ENCODE results near the gene DYNC1LI1. TPM values are rescaled to one million over a fixed set of nuclear protein-coding genes. Genes with fewer than 3 reads are reported as not detected.
A peak's percentile ranks its signal among the peaks of the same experiment; 100 is the strongest.

The DYNC1LI1 gene
- total RNA-seq, 2 donors from 2014 or later: 41.6 to 42.5 TPM

DNA sequence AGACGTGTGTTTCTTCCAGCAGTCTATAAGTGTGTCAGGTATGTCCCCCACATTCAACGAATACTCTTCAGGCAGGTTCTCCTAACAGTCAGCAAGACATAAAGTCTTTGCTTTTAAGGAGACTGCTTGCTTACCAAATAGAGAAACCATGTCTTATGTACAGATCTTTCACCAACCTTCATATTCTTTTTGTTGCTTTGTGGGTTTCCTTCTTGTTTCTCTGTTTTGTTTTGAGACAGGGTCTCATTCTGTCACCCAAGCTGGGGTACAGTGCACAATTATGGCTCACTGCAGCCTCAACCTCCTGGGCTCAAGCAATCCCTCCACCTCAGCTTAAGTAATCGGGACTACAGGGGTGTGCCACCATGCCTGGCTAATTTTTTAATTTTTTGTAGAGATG lies 14.3 kb downstream of the DYNC1LI1 start:
- no peak for DNase-seq
- no peaks in the 10 kb centered on the region for H3K27me3 Mint-ChIP-seq (ENCODE audit: insufficient read depth)
- H3K27ac ChIP-seq (ENCODE audit: low read depth, low read length): no peak overlapping the region
- H3K27me3 ChIP-seq (ENCODE audit: control insufficient read depth, insufficient read depth, low read length, poor library complexity, severe bottlenecking): no peaks in the 10 kb centered on the region
- TF ChIP-seq CTCF (conservative IDR thresholded peaks at IDR 0.05): no peak
- peak overlapping the region; percentile 1 for H3K27ac Mint-ChIP-seq
- no peak overlapping the region for H3K9ac ChIP-seq (ENCODE audit: extremely low read depth, low read length, poor library complexity, severe bottlenecking)
- H3K4me3 Mint-ChIP-seq: no peak overlapping the region
- WGBS, 2 experiments (ENCODE audit: insufficient coverage in 1 of 2, insufficient read length in 1 of 2): 87 to 90% methylated on average over 2 to 3 of the region's 3 CpGs
- peaks cover 10% of the 10 kb centered on the region for H3K4me1 Mint-ChIP-seq
- H3K4me1 ChIP-seq (ENCODE audit: control insufficient read depth, insufficient read depth, low read length): no peaks in the 10 kb centered on the region
- H3K36me3 Mint-ChIP-seq (ENCODE audit: low read depth): peaks cover 3% of the 10 kb centered on the region
- H3K36me3 ChIP-seq (ENCODE audit: control insufficient read depth, insufficient read depth, low read length): peaks cover 16% of the 10 kb centered on the region
- H3K9me3 Mint-ChIP-seq: no peaks in the 10 kb centered on the region
- no peak overlapping the region for H3K4me3 ChIP-seq (ENCODE audit: low read length)
- no peaks in the 10 kb centered on the region for H3K9me3 ChIP-seq (ENCODE audit: control insufficient read depth, low read length)

DNA sequence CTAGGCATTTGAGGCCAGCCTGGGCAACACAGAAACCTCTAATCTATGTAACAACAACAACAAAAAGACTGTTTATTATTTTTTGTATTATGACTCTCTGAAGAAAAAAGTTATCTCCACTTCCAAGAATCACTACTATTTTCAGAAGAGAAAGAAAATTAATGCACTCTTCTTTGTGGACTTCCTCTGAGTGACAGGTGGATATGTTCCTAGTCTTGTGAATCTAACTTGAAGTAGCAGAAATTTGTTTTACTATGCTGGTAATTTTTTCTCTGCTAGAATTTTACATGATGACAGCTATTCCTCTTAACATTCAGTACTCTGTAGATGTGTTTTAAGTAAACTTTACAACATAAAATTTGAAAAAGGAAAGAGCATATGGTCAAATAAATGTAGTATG lies 16.7 kb downstream of the DYNC1LI1 start:
- TF ChIP-seq CTCF (conservative IDR thresholded peaks at IDR 0.05): no peak
- peaks cover 10% of the 10 kb centered on the region for H3K4me1 Mint-ChIP-seq

GRCh38 chr3:32553459-32553858 lies 17.2 kb downstream of the DYNC1LI1 start:
- no peaks in the 10 kb centered on the region for H3K9me3 ChIP-seq (ENCODE audit: control insufficient read depth, low read length)
- no peak overlapping the region for H3K4me3 ChIP-seq (ENCODE audit: low read length)
- no peak for TF ChIP-seq CTCF (conservative IDR thresholded peaks at IDR 0.05)
- Mint-ChIP-seq H3K36me3 (ENCODE audit: low read depth) (no peaks in the 10 kb centered on the region), H3K9me3 (no peaks in the 10 kb centered on the region), H3K4me1 (peaks cover 10% of the 10 kb centered on the region), H3K4me3 (no peak overlapping the region), H3K27ac (no peak overlapping the region), H3K27me3 (ENCODE audit: insufficient read depth) (no peaks in the 10 kb centered on the region)
- no peaks in the 10 kb centered on the region for H3K4me1 ChIP-seq (ENCODE audit: control insufficient read depth, insufficient read depth, low read length)
- peaks cover 3% of the 10 kb centered on the region for H3K36me3 ChIP-seq (ENCODE audit: control insufficient read depth, insufficient read depth, low read length)
- DNase-seq: no peak
- 96 to 100% methylated on average over 2 of the region's 2 CpGs for WGBS, 2 experiments (ENCODE audit: insufficient coverage in 1 of 2, insufficient read length in 1 of 2)
- no peak overlapping the region for H3K27ac ChIP-seq (ENCODE audit: low read depth, low read length)
- no peaks in the 10 kb centered on the region for H3K27me3 ChIP-seq (ENCODE audit: control insufficient read depth, insufficient read depth, low read length, poor library complexity, severe bottlenecking)
- no peak overlapping the region for H3K9ac ChIP-seq (ENCODE audit: extremely low read depth, low read length, poor library complexity, severe bottlenecking)

More for the DNA sequence above, 16.7 kb downstream of the DYNC1LI1 start:
- peaks cover 4% of the 10 kb centered on the region for H3K36me3 ChIP-seq (ENCODE audit: control insufficient read depth, insufficient read depth, low read length)
- no peaks in the 10 kb centered on the region for H3K27me3 ChIP-seq (ENCODE audit: control insufficient read depth, insufficient read depth, low read length, poor library complexity, severe bottlenecking)
- Mint-ChIP-seq H3K9me3 (no peaks in the 10 kb centered on the region), H3K27me3 (ENCODE audit: insufficient read depth) (no peaks in the 10 kb centered on the region), H3K36me3 (ENCODE audit: low read depth) (no peaks in the 10 kb centered on the region), H3K27ac (no peak overlapping the region), H3K4me3 (no peak overlapping the region)
- H3K27ac ChIP-seq (ENCODE audit: low read depth, low read length): no peak overlapping the region
- H3K4me1 ChIP-seq (ENCODE audit: control insufficient read depth, insufficient read depth, low read length): no peaks in the 10 kb centered on the region
- H3K9ac ChIP-seq (ENCODE audit: extremely low read depth, low read length, poor library complexity, severe bottlenecking): no peak overlapping the region
- H3K4me3 ChIP-seq (ENCODE audit: low read length): no peak overlapping the region
- H3K9me3 ChIP-seq (ENCODE audit: control insufficient read depth, low read length): no peaks in the 10 kb centered on the region
- DNase-seq: no peak

All from endodermal cell (in vitro differentiated cells).